Osteoblast (primary cell): ENCODE data around the gene PLK4. TPM values are rescaled to one million over a fixed set of nuclear protein-coding genes. Genes with fewer than 3 reads are reported as not detected.
A peak's percentile ranks its signal among the peaks of the same experiment; 100 is the strongest.

Experiments
- DNase-seq: peaks from one replicate; pipeline ENCODE4 v3.0.0; 2011; ENCODE audit warnings: low spot score, mixed read lengths; ENCODE audit not compliant: insufficient read length; ENCODE audit errors: missing footprints
- H2AFZ ChIP-seq: 2 replicates; pipeline ENCODE4 v1.6.0; 2011; ENCODE audit warnings: mild to moderate bottlenecking, low read length
- H3K27ac ChIP-seq: 2 replicates; pipeline ENCODE4 v1.5.1; 2011; ENCODE audit warnings: mild to moderate bottlenecking, low read depth, low read length, moderate library complexity
- H3K27me3 ChIP-seq: 2 replicates; pipeline ENCODE4 v1.6.0; 2012; ENCODE audit warnings: mild to moderate bottlenecking, control low read depth, inconsistent platforms, low read length, moderate library complexity; ENCODE audit not compliant: insufficient read depth
- H3K36me3 ChIP-seq: 2 replicates; pipeline ENCODE4 v1.5.1; 2011; ENCODE audit warnings: mild to moderate bottlenecking, low read length, control low read depth, moderate library complexity; ENCODE audit not compliant: insufficient read depth
- H3K4me1 ChIP-seq: 2 replicates; pipeline ENCODE4 v1.5.1; 2011; ENCODE audit warnings: mild to moderate bottlenecking, low read length, control low read depth, moderate library complexity; ENCODE audit not compliant: insufficient read depth
- H3K4me2 ChIP-seq: 2 replicates; pipeline ENCODE4 v1.6.0; 2011; ENCODE audit warnings: mild to moderate bottlenecking, low read length; ENCODE audit not compliant: insufficient read depth
- H3K4me3 ChIP-seq: fragments of 200-600 bp; sonication (generic); 3 replicates; pipeline ENCODE4 v1.5.1; 2012; ENCODE audit warnings: mild to moderate bottlenecking, low read length, inconsistent platforms; ENCODE audit not compliant: insufficient read depth
- H3K79me2 ChIP-seq: 2 replicates; pipeline ENCODE4 v1.6.0; 2012; ENCODE audit warnings: mild to moderate bottlenecking, low read length, control low read depth, inconsistent platforms; ENCODE audit not compliant: insufficient read depth
- H3K9me3 ChIP-seq: 2 replicates; pipeline ENCODE4 v1.5.1; 2011; ENCODE audit warnings: low read depth, low read length, control low read depth
- H4K20me1 ChIP-seq: 2 replicates; pipeline ENCODE4 v1.6.0; 2012; ENCODE audit warnings: mild to moderate bottlenecking, low read length, control low read depth; ENCODE audit not compliant: insufficient read depth
- total RNA-seq: library from RNA; depleted of rRNA; stranded (reverse); fragments of >200 nt; gene quantifications from 2 replicates; pipeline ENCODE4 v1.2.3, GENCODE V29; 2012
- TF ChIP-seq, protein P1 (sequence below): IDR thresholded peaks from 2 replicates; pipeline ENCODE4 v1.5.1; 2011; ENCODE audit warnings: mild to moderate bottlenecking, low read depth, low read length, moderate library complexity; ENCODE audit errors: extremely low read depth

The PLK4 gene
- total RNA-seq, 1 donor = 2.2 TPM

DNA sequence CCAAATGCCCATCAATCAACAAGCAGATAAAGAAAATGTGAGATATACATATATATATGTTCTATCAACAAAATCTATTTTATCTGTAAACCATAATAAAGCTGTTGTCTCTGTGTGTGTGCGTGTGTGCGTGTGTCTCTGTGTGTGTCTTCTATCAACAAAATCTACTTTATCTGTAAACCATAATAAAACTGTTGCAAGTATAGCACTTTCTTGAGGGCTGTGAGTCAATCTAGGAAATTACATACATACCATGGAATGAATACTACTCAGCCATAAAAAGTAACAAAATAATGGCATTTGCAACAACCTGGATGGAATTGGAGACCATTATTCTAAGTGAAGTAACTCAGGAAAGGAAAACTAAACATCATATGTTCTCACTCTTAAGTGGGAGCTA is 12.5 kb upstream of the PLK4 start:
- no peak overlapping the region for H2AFZ ChIP-seq
- no peaks in the 10 kb centered on the region for H4K20me1 ChIP-seq
- no peak for DNase-seq
- peaks cover 2% of the 10 kb centered on the region for H3K79me2 ChIP-seq
- H3K36me3 ChIP-seq = no peaks in the 10 kb centered on the region
- H3K9me3 ChIP-seq = no peaks in the 10 kb centered on the region
- no peak overlapping the region for H3K4me2 ChIP-seq
- no peaks in the 10 kb centered on the region for H3K27me3 ChIP-seq
- TF ChIP-seq, protein P1, sequence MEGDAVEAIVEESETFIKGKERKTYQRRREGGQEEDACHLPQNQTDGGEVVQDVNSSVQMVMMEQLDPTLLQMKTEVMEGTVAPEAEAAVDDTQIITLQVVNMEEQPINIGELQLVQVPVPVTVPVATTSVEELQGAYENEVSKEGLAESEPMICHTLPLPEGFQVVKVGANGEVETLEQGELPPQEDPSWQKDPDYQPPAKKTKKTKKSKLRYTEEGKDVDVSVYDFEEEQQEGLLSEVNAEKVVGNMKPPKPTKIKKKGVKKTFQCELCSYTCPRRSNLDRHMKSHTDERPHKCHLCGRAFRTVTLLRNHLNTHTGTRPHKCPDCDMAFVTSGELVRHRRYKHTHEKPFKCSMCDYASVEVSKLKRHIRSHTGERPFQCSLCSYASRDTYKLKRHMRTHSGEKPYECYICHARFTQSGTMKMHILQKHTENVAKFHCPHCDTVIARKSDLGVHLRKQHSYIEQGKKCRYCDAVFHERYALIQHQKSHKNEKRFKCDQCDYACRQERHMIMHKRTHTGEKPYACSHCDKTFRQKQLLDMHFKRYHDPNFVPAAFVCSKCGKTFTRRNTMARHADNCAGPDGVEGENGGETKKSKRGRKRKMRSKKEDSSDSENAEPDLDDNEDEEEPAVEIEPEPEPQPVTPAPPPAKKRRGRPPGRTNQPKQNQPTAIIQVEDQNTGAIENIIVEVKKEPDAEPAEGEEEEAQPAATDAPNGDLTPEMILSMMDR = no peak
- H3K4me3 ChIP-seq = no peak overlapping the region
- peaks cover 12% of the 10 kb centered on the region for H3K4me1 ChIP-seq
- H3K27ac ChIP-seq = no peak overlapping the region

DNA sequence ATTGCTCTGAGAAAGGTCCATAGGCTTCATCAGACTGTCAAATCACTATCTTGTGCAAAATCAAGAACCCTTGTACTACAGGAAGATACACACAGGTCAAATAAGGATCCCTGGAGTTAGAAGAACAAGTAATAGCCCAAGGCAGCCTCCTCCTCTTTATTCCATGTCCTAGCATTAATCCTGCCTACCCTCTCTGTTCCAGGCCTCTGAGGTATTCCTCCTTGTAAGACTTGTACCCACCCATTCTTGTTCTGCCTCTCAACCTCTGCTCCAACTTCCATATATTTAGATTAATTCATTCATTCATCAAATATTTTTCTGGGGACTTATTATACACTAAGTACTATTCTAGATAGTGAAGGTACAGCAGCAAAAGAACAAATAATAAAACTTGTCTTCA is 10.4 kb upstream of the PLK4 start:
- Histone ChIP-seq H3K4me1 (peaks cover 12% of the 10 kb centered on the region), H3K4me3 (no peak overlapping the region), H2AFZ (peak overlapping the region; percentile 52), H4K20me1 (no peaks in the 10 kb centered on the region), H3K9me3 (no peaks in the 10 kb centered on the region), H3K79me2 (peaks cover 2% of the 10 kb centered on the region), H3K27me3 (no peaks in the 10 kb centered on the region), H3K4me2 (peak overlapping the region; percentile 62), H3K36me3 (no peaks in the 10 kb centered on the region), H3K27ac (peak overlapping the region; percentile 20)
- DNase-seq = no peak
- TF ChIP-seq, protein P1 = no peak

DNA sequence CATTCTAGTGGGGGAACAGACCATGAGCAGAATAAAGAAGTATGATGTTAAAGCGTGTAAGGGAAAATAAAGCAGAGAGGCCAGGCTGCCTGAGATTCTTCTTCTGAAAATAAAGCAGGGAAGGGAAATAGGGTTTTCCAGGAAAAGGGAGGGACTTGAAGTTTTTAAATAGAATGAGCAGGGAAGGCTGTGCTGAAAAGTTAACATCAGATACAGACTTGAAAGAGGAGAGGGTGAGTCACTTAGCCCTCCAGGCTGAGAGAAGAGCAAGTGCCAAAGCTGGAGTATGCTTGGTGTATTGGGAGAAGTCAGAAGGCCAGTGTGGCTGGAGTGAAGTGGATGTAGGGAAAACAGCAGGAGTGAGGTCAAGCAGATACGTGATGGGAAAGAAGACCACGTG is 10.0 kb upstream of the PLK4 start:
- Histone ChIP-seq H4K20me1 (no peaks in the 10 kb centered on the region), H3K27ac (peak overlapping the region; percentile 20), H3K27me3 (no peaks in the 10 kb centered on the region), H3K79me2 (peaks cover 2% of the 10 kb centered on the region), H3K4me3 (no peak overlapping the region), H3K9me3 (no peaks in the 10 kb centered on the region), H3K4me1 (peaks cover 12% of the 10 kb centered on the region), H3K36me3 (no peaks in the 10 kb centered on the region), H3K4me2 (peak overlapping the region; percentile 62), H2AFZ (peak overlapping the region; percentile 52)
- DNase-seq = peak; percentile 46
- TF ChIP-seq, protein P1 = no peak

DNA sequence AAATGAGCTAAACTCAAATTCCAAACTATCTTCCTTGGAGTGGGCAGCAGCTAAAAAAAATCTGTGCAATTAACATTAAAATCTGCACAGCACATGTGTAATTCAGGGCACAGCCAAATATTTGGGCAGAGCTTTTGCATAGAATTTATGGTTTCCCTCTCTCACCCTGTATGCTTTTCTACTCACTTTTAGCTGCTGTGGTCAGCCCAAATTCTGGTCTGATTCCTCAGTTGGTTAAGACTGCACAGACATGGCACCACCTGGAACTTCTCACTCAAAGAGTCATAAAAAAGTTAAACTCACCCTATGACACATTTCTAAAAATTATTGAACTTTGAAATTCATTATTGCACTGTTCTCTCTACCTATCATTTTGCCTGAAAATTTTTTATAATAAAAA is 4.9 kb upstream of the PLK4 start:
- DNase-seq = no peak
- no peak overlapping the region for H3K4me3 ChIP-seq

More for the DNA sequence above, 4.9 kb upstream of the PLK4 start:
- TF ChIP-seq, protein P1 = no peak
- Histone ChIP-seq H3K9me3 (no peaks in the 10 kb centered on the region), H3K4me1 (peaks cover 13% of the 10 kb centered on the region), H3K4me2 (no peak overlapping the region), H3K27me3 (no peaks in the 10 kb centered on the region), H3K27ac (no peak overlapping the region), H3K79me2 (peaks cover 4% of the 10 kb centered on the region), H4K20me1 (no peaks in the 10 kb centered on the region), H3K36me3 (no peaks in the 10 kb centered on the region), H2AFZ (no peak overlapping the region)
